Ascending aorta (tissue), 2 donors: ENCODE measurements around the gene GMPPB. TPM values are rescaled to one million over a fixed set of nuclear protein-coding genes. Genes with fewer than 3 reads are reported as not detected.

Experiments
- DNase-seq, 2 donors: peaks; one replicate each; pipeline ENCODE4 v3.0.0-alpha.2; 2019; ENCODE audit warnings: low spot score in 2 of 2
- H3K27ac ChIP-seq, 2 donors: fragments of 200-600 bp; sonication (generic); one replicate each; pipeline ENCODE4 v1.5.1; 2016 to 2017; ENCODE audit warnings: mild to moderate bottlenecking in 1 of 2
- H3K27me3 ChIP-seq: fragments of 200-600 bp; sonication (generic); one replicate; pipeline ENCODE4 v1.5.1; 2017
- H3K36me3 ChIP-seq, 2 donors: fragments of 200-600 bp; sonication (generic); one replicate each; pipeline ENCODE4 v1.5.1; 2016
- H3K4me1 ChIP-seq, 2 donors: fragments of 200-600 bp; sonication (generic); one replicate each; pipeline ENCODE4 v1.5.1; 2016 to 2017; ENCODE audit warnings: mild to moderate bottlenecking in 1 of 2
- H3K4me3 ChIP-seq, 2 donors: fragments of 200-600 bp; sonication (generic); one replicate each; pipeline ENCODE4 v1.5.1; 2016 to 2017; ENCODE audit warnings: mild to moderate bottlenecking in 1 of 2
- H3K9me3 ChIP-seq, 2 donors: fragments of 200-600 bp; sonication (generic); one replicate each; pipeline ENCODE4 v1.5.1; 2016
- intact Hi-C: fragments of 100-400 bp; cut with DNase I; formaldehyde crosslinking; loops from one replicate; pipeline ENCODE4 v1.15.1; 2023
- total RNA-seq: library from RNA; depleted of rRNA; stranded (reverse); fragments of >200 nt; gene quantifications from one replicate; pipeline ENCODE4 v1.1.0, GENCODE V29; 2016
- TF ChIP-seq, protein P1 (sequence below), 3 experiments: fragments of 200-600 bp in 2 of 3; fragments of 450-650 bp in 1 of 3; sonication (generic) in 2 of 3; IDR thresholded peaks; one replicate each; pipeline ENCODE4 v1.5.1; 2016 to 2019; ENCODE audit warnings: antibody characterized with exemption in 3 of 3, mild to moderate bottlenecking in 1 of 3, moderate library complexity in 1 of 3

Gene GMPPB
- total RNA-seq, 1 donor from 2014 or later = 16.4 TPM

DNA sequence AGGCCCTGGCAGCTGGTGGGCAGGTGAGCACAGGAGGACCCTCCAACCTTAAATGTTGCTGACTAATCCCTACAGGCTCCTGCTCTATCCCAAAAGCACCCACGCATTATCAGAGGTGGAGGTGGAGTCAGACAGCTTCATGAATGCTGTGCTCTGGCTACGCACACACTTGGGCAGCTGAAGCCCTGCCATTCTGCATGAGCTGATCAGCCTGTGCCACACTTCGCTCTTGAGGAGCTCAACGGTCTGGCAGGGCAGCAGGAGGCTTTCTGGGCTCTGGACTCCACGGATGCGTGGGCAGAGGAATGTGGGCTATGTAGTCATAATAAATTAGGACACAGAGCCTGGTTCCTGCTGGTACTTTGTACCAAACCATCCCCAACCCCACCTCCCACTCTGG, 40.6 kb downstream of the GMPPB start:
- Histone ChIP-seq H3K27me3 (no peaks in the 10 kb centered on the region), H3K36me3 (peaks cover 51 to 55% of the 10 kb centered on the region in 2 donors)
- intact Hi-C loops = no loop called here

GRCh38 chr3:49681543-49681942, 42.2 kb downstream of the GMPPB start:
- Histone ChIP-seq H3K27me3 (no peaks in the 10 kb centered on the region), H3K27ac (no peak overlapping the region), H3K36me3 (peaks cover 65 to 72% of the 10 kb centered on the region in 2 donors), H3K4me1 (peaks cover 0 to 3% of the 10 kb centered on the region in 2 donors), H3K4me3 (no peak overlapping the region), H3K9me3 (no peaks in the 10 kb centered on the region)
- DNase-seq = no peak
- TF ChIP-seq, protein P1, sequence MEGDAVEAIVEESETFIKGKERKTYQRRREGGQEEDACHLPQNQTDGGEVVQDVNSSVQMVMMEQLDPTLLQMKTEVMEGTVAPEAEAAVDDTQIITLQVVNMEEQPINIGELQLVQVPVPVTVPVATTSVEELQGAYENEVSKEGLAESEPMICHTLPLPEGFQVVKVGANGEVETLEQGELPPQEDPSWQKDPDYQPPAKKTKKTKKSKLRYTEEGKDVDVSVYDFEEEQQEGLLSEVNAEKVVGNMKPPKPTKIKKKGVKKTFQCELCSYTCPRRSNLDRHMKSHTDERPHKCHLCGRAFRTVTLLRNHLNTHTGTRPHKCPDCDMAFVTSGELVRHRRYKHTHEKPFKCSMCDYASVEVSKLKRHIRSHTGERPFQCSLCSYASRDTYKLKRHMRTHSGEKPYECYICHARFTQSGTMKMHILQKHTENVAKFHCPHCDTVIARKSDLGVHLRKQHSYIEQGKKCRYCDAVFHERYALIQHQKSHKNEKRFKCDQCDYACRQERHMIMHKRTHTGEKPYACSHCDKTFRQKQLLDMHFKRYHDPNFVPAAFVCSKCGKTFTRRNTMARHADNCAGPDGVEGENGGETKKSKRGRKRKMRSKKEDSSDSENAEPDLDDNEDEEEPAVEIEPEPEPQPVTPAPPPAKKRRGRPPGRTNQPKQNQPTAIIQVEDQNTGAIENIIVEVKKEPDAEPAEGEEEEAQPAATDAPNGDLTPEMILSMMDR (IDR thresholded peaks at IDR 0.05) = no peak
- intact Hi-C loops = no loop called here

More for the DNA sequence above, 40.6 kb downstream of the GMPPB start:
- no peak overlapping the region for H3K27ac ChIP-seq
- peaks cover 0 to 6% of the 10 kb centered on the region in 2 donors for H3K4me1 ChIP-seq
- H3K4me3 ChIP-seq = no peak overlapping the region
- H3K9me3 ChIP-seq = no peaks in the 10 kb centered on the region
- DNase-seq = no peak
- TF ChIP-seq, protein P1 (IDR thresholded peaks at IDR 0.05) = no peak

GRCh38 chr3:49681232-49681522, 42.6 kb downstream of the GMPPB start:
- H3K4me1 ChIP-seq = peaks cover 0 to under 1% of the 10 kb centered on the region in 2 donors
- intact Hi-C loops = no loop called here
- peaks cover 68 to 75% of the 10 kb centered on the region in 2 donors for H3K36me3 ChIP-seq
- H3K27ac ChIP-seq = no peak overlapping the region
- TF ChIP-seq, protein P1 (IDR thresholded peaks at IDR 0.05) = no peak
- DNase-seq = no peak
- no peaks in the 10 kb centered on the region for H3K9me3 ChIP-seq
- H3K4me3 ChIP-seq = no peak overlapping the region
- H3K27me3 ChIP-seq = no peaks in the 10 kb centered on the region

DNA sequence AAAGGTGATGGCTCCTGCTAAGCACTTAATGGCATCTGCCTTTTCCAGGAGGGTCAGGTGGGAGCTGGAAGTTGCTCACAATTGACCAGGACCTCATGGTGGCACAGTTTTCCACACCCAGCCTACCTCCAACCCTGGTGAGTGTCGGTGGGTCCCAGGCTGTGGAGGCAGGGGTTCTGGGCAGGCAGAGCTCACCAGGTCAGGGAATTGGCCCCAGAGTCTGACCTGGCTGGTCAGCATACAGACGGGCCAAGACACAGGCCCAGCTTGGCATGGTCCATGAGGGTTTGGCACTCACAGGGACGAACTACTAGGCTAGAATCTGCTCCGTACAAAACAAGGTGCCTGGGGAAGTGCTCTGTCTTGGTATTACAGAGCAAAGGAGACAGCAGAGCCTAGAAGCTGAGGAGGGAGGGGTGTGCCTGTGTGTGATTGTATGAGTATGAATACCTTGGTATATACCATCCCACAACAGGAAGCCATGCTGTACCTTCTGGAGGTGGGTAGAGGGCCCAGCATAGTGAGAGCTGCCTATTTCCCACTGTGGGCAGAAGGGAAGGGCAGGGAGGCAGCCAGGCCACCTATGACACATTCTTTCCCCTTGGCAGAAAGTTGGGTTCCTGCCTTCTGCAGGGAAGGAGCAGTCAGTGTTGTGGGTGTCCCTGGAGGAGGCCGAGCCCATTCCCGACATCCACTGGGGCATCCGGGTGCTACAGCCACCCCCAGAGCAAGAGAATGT, 43.1 kb downstream of the GMPPB start:
- no peak overlapping the region for H3K27ac ChIP-seq
- no peak for DNase-seq
- H3K9me3 ChIP-seq = no peaks in the 10 kb centered on the region
- H3K27me3 ChIP-seq = no peaks in the 10 kb centered on the region
- H3K4me3 ChIP-seq = no peak overlapping the region
- intact Hi-C loops = no loop called here
- peaks cover 72 to 80% of the 10 kb centered on the region in 2 donors for H3K36me3 ChIP-seq
- H3K4me1 ChIP-seq = peaks cover 0 to under 1% of the 10 kb centered on the region in 2 donors
- TF ChIP-seq, protein P1 (IDR thresholded peaks at IDR 0.05) = no peak

- DNase-seq = no peak
- Histone ChIP-seq H3K27me3 (no peaks in the 10 kb centered on the region), H3K4me1 (peaks cover 0 to 17% of the 10 kb centered on the region in 2 donors), H3K9me3 (no peaks in the 10 kb centered on the region), H3K27ac (no peak overlapping the region), H3K4me3 (no peak overlapping the region), H3K36me3 (peaks cover 46 to 55% of the 10 kb centered on the region in 2 donors)
- intact Hi-C loops = no loop called here
- TF ChIP-seq, protein P1 (IDR thresholded peaks at IDR 0.05) = no peak
These were observed 47.8 kb downstream of the GMPPB start for GRCh38 chr3:49675912-49676311.
